ENCODE data around the gene GTF2IRD1.

- TF ChIP-seq CTCF (IDR thresholded peaks at IDR 0.05; ENCODE audit: low read depth, low read length) (no peak), POLR2A (IDR thresholded peaks at IDR 0.05; ENCODE audit: extremely low read depth, insufficient read length) (no peak), MYC (IDR thresholded peaks at IDR 0.05; ENCODE audit: low read depth, low read length) (no peak)
- TF ChIP-seq, protein P1, sequence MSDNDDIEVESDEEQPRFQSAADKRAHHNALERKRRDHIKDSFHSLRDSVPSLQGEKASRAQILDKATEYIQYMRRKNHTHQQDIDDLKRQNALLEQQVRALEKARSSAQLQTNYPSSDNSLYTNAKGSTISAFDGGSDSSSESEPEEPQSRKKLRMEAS (IDR thresholded peaks at IDR 0.05; ENCODE audit: low read depth, low read length) = no peak
These were observed 45.7 kb upstream of the GTF2IRD1 start for GRCh38 chr7:74407958-74408357.

Data from NB4 (cell line).